ENCODE measurements around the gene SNX25.
"Not testable (repeated sequence)": the region's sequence is repeated elsewhere in the genome, so short reads cannot be mapped to it uniquely, and the experiment has no call there.

SNX25 gene

DNA sequence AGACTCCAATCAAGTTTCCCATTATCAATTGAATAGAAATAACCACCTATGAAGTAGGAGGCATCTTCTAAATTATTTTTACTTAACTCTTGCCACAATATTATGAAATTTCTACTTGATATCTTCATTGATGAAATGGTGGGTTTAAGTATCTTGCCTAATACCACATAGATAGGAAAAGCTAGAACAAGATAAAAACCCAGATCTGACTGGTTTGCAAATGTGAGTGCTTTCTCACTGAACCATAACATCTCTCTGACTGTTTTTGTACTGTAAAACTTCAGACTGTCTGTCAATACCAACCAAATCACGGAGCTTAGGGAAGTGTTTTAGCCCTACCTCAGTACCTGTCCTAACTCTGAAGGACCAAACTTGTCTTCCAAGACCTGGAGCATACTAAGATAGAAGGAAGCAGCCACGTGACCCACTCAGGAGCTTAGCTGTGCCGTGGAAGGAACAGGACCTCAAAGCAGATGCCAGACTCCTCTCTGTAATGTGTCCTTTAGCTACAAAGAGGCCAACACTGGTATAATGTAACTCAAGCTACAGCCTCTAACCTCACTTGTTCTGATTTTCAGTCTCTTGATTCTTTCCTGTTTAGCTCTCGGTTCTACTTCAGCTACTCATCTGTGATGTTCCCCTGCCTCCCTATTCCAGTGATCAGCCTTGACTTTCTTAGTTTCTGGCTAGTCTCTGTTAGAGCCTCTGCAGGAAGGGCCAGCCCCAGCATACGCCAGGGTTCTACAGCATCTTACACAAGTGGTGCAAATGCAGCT lies 101.9 kb downstream of the SNX25 start:
- no peak for DNase-seq

DNA sequence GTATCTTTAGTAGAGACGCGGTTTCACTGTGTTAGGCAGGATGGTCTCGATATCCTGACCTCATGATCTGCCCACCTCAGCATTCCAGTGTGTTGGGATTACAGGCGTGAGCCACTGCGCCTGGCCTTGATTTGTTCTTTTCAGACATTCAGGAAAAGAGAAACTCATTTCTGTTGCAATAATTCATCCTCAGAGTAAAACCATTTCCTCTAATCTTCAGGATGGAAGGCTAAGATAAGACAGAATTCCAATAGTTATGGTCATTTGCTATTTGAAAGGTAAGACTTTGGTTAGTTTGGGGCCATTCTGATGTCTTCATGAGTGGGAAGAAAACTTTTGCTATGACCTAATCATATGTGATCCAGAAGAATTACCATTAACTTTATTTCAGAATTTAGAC lies 103.3 kb downstream of the SNX25 start:
- no peak for DNase-seq

DNA sequence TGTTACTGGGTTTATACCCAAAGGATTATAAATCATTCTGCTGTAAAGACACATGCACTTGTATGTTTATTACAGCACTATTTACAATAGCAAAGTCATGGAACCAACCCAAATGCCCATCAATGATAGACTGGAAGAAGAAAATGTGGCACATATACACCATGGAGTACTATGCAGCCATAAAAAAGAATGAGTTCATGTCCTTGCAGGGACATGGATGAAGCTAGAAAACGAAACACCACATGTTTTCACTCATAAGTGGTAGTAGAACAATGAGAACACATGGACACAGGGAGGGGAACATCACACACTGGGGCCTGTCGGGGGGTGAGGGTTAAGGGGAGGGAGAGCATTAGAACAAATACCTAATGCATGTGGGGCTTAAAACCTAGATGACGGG lies 108.1 kb downstream of the SNX25 start:
- DNase-seq = not testable (repeated sequence)

DNA sequence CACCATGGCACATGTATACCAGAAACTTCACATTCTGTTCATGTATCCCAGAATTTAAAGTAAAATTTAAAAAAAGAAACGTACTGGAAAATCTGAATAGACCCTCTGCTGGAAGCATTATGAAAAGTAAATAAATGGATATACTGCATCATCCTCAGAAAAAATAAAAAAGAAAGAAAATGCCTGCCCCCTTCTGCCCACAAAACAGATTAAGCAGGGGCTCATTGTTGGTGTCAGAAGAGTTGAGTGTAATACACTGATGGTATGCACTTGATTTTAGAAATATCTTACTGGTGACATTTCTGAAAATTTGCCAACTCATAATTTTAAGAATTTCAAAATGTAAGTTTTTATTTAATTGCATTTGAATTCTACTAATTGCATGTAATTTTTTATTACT lies 108.5 kb downstream of the SNX25 start:
- no peak for DNase-seq

DNA sequence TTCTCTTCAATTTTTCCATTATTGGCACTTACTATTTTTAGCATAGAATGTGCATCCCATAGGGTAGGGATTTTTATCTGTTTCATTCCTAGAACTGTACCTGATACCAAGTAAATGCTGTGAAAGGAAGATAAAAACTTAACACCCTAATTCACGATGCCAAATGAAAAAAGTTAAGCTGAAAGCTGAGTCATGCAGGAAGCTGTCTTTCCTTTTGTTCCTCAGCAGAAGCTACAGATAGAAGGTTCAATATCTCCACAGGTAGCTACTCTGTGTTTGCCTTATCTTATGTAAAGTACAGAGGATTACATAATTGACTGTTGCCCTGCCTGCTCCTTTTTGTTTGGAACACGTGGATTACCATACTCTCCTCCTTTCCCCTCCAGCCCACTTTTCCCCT lies 109.3 kb downstream of the SNX25 start:
- DNase-seq = no peak

DNA sequence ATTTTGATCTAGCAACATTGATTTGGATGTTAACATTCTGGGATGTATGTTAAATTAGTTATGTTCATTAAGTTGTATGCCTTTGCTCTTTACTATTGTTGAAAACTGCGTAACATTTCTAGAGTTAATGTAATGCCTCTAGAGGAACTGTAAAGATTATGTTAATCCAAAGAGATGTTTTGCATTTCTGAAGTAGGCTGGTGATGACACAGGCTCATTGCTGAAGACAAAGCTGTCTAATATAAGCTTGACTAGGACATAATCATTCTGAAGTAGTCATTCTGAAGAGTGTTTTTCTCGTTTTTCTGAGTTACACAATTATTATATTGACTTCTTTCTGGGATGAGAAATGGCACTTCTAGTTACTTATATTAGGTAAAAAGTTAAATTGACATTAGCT lies 113.4 kb downstream of the SNX25 start:
- DNase-seq = no peak

DNA sequence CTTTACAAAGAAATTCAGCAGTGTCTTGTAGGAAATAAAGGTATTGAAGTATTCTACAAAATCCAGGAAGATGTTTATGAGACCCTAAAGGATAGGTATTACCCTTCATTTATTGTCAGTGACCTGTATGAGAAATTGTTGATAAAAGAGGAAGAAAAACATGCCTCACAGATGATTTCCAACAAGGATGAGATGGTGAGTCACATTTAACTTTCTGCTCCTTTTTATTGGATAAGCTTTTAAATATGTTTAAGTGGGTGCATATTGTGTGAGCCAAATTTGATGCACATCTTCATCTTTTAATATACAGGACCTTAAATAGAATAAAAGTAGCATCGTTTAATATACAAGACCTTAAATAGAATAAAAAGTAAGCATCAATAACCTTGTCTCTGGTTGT lies 114.2 kb downstream of the SNX25 start:
- no peak for DNase-seq

DNA sequence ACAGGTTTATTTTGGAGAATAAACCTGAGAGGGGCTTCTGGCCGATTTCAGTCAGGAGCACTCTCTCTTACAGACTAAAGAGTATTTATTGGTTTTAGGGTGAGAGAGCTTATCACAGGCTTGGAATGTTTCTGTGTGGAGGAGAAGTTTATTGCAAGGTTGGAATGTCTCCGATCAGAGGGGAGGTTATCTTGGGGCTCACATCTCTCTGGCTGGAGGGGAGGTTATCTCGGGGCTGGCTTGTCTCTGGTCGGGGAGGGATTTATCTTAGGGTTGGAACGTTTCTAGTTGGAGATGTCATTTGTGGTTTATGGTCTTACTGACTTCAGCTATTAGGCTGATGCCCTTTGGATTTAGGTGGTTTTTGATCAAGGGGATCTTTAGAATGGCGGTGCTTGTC lies 115.0 kb downstream of the SNX25 start:
- not testable (repeated sequence) for DNase-seq

DNA sequence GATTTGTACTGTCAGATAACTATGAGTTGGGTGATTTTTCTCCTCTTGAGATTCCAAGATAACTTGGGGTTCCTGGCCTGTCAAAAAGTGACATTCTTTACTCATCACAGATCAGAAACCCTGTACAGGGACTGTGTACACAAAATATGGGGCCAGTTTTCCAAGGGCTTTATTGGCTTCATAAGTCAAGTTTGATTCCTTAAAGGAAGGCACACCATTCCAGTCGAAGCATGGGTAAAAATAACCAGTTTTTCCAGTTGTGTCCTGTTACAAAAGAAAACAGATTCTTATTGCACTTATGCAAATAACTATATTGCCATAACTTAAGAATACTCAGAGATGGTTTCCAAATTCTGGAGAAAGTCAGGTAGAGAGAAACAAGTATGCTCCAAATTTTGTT lies 116.3 kb downstream of the SNX25 start:
- not testable (repeated sequence) for DNase-seq

DNA sequence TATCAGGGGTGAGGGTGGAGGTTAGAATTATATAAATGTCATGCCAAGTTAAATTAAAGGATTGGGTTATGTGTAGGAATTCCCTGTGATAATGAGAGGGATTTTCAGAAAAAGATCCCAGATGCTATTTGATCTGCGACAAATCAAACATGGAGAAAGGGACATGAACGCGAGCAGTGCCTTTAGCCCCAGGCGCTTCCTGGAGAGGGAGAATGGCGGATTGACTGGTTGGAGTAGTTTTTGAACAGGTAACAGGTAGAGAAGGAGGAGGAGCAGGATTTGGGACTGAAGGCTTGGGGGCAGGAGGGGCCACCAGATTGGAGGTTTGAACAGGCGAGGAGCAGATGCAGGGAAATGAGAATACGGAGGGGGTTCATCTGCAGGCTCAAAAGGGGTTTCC lies 119.2 kb downstream of the SNX25 start:
- DNase-seq = no peak

DNA sequence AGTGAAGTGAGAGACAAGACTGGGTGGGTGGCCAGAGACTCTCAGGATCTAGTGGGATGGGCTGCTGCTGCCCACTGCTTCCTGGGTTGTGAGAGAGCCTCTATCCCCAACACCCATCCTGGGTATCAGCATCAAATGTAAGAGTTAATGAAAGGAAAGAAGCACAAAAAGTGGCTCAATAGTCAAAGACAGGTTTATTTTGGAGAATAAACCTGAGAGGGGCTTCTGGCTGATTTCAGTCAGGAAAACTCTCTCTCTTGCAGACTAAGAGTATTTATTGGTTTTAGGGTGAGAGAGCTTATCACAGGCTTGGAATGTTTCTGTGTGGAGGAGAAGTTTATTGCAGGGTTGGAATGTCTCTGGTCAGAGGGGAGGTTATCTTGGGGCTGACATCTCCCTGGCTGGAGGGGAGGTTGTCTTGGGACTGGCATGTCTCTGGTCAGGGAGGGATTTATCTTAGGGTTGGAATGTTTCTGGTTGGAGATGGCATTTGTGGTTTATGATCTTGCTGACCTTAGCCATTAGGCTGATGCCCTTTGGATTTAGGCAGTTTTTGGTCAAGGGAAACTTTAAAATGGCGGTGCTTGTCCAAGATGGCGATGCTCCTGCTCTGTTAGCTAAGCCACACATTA lies 120.6 kb downstream of the SNX25 start:
- DNase-seq = not testable (repeated sequence)

DNA sequence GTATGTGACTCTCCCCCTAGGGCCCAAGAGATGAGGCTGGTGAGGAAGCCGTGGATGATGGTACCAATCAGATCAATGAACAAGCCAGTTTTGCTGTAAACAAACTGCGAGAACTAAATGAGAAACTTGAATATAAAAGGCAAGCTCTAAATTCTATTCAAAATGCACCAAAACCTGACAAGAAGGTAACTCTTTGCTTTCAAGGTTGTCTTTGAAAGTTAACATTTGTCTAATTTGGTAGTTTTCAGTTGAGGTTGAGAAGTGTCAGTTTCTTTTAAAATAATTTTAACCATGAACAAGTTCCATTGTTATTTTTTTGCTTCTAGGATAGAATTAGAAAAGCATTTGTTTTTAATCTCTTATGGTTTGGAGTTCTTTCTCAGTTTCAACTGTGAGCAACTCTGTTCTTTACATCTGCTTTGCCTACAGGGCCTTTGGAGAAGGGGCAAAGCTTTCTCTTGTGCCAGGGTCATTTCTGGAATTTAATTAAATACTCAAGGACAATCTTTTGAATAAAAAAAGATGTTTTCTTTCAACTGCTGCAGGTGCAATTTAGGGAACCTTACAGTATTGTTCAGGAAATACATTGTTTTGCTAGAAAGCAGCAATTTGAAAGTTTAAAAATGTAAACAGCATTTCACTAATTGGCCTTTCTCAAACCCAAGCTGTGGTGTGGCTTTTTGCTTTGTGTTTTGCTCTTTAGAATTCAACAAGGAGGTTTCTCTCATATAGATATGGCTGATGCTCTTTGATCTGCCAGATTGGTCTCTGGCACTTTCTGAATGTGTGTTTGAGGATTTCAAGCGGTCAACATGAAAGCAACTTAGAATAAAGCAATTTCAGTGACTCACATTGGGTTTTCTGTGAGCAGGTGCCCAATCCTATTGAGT lies 123.4 kb downstream of the SNX25 start:
- DNase-seq = no peak

DNA sequence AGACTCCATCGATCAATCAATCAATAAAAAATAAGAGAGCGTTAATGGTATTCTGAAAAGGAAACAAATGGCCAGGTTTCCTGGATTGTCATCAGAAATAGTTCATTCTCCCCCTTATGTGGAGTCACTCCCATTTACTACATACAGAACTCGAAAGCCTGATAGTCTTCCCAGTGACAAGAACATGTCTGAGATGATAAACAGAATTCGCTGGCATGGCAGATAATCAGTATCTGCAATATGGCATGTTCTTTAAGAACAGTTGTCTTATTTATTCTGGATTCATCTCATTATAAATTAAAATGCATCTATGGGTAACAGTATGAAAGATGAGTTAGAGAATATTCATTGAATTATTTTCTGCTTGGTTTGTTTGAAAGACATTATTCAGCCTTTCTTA lies 124.9 kb downstream of the SNX25 start:
- no peak for DNase-seq

DNA sequence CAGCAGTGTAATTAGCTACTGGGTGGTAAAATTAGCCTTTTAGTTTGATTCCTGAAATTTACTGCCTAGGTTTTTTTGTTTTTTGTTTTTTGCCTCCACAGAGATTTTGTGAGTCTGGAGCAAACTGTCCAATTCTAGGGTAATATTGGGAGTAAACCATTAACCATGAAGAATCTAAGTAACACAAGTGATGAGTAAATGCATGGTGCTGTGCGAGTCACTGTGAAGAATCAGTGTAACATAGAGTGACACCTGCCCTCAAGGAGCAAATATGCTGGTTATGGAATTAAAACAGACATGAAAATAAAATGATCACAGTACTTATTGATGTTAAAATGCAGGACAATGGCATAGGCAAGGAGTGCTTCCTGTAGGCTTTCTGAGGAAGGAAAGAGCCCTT lies 126.2 kb downstream of the SNX25 start:
- DNase-seq = no peak

DNA sequence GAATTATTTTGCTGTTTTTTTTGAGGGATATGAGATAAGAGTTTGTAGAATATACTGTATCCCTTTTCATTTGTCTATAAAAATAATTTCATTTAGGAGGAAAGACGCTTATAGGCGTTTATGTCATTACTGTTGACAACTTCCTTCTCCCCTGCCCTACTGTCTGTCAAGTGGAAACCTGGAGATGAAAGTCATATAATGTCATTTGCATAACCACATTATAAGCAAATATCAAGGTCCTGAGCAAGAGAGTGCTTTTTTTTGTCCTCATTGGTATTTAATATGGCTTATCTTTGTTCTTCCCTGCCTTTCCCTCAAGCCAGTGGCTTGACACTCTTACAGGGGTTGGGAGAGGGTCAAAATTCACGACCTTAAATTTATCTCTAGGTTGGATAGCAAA lies 130.5 kb downstream of the SNX25 start:
- DNase-seq = no peak

DNA sequence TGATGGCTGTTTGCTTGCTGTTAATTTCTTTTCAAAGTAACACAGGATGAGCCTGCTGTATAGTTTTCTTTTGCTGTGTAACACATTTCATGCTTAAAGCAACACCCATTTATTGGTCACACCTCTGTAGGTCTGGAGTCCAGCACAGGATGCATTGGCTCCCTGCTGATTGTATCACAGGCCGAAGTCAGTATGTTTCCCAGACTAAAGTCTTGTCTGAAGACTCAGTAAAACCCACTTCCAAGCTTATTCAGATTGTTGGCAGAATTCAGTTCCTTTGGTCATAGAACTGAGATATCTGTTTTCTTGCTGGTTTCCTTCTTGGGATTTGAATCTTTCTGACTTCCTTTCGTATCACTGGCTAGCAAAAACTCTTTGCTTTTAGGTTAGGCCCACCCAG lies 132.0 kb downstream of the SNX25 start:
- DNase-seq = no peak

DNA sequence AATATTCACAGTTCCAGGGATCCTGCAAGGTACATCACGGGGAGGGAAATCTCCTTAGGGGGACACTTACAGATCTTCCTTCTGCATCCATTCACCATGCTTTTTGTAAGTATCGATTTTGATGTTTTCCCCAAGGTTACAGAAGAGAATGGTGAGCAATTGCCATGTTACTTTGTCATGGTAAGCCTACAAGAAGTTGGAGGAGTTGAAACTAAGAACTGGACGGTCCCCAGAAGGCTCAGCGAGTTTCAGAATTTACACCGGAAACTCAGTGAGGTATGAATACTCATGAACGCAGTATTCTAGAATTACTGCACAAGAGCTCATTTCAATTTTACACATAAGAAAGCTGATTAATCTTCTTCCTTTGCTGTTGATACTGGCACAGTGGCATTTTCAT lies 132.4 kb downstream of the SNX25 start:
- peak in 1 of 2 experiments; percentile 25 for DNase-seq

DNA sequence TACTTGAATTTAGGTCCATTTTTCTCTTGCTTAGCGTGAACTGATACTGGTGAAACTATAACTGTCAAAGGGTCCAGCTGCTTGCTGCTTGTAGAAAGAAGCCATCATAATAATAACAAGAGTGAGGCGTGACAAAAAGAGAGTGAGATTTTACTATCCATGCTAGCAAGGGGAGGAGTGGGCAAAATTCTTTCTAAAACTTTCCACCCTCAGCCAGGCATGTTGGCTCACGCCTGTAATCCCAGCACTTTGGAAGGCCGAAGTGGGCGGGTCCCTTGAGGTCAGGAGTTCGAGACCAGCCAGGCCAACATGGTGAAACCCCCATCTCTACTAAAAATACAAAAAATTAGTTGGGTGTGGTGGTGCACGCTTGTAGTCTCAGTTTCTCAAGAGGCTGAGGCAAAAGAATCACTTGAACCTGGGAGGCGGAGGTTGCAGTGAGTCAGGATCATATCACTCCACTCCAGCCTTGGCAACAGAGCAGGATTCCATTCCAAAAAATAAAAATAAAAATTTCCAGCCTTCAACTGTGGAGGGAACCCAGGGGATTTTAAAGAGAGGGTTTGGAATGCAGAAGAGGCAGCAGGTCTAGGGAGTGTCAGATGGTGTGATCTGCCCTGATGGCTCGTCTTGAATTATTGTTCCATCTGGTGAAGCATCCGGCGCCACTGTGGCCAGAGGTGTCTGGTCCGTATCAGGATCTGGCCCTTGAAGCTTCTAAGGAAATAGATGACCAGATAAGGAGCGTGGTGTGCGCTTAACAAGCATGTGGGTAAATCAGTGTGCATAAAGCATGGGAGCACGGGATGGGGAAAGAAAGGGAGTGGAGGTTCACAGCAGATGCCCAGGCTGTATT lies 134.6 kb downstream of the SNX25 start:
- peak; percentile 20 to 44 for DNase-seq

DNA sequence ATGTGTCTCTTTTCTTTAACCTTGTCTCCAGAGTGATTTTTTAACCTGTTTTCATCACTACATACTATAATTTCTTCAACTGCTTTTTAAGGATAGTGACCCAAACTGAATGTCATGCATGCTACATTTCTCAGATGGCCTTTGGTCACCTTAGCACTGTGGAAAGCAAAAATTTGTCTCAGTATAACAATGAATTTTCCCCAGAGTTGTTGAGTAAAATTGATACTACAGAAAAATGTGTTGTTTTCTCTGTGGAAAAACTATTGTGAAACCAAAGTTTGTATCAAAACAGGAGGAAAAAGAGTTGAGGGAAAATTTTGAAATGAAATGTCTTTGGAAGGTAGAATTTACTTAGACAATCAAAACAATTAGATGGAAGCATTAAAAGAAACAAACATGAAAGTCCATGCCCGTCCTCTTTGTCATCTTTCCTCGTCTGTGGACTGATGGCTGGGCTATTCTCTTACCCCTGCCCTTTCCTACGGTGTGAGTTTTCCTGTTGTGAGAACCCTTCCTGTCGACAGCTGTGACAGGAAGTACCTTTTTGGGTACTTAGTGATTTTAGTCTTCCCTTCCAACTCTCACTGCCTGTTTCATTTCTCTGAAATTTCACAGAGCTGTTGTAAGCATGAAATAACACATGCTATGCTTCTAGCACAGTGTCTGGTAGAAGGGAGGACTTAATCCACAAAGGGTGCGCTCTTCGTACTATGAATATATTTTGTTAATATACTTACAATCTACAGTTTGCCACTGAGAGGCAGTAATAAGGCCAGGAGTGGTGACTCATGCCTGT lies 135.5 kb downstream of the SNX25 start:
- no peak for DNase-seq

DNA sequence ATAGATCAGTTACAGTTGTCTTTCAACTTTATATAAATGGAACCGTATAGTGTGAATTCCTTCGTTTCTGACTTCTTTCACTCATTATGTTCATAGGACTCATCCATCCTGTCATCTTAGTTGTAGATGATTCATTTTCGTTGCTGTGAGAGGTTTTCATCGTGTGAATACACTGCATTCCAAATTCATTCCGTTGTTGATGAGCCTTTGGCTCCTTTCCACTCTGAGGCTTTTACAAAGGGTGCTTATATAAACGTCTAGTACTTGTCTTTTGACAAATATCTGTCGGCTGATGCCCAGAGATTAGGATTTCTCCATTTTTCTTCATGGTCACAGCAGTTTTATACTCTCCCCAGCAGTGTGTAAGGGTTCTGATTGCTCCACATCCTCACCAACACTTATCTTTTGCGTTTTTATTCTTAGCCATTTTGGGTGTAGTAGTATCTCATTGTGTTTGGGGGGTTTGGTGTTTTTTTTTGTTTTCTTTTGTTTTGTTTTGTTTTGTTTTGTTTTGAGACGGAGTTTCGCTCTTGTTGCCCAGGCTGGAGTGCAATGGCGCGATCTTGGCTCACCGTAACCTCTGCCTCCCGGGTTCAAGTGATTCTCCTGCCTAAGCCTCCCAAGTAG lies 137.7 kb downstream of the SNX25 start:
- DNase-seq = no peak

DNA sequence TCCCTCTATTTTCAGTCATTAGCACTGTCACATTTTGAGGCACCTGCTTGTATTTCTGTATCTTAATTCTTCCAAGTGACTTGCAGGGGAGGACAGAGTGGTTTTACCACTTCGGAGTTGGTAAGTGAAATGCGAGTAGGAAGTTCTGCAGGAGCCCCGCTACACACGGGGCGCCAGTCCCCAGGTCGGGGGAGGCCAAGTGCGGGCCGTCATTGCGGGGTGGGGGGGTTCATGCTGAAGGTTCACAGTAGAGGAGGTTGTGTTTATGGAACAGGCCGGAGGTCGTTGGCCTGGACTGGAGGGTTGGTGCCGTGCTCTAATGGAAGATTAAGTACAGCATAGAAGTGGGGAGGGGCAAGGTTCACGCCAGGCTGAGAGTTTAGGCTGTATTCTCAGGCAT lies 142.3 kb downstream of the SNX25 start:
- DNase-seq = no peak
